CD4-positive, alpha-beta memory T cell (primary cell): ENCODE data around the gene SHC4. TPM values are rescaled to one million over a fixed set of nuclear protein-coding genes. Genes with fewer than 3 reads are reported as not detected.

Experiments
- CTCF ChIA-PET: fragments of 350-600 bp; sonication (Branson Sonifier 250); formaldehyde crosslinking; loops from one replicate; lab custom pipeline; 2021; ENCODE audit warnings: inconsistent platforms; ENCODE audit not compliant: partially characterized antibody; lab: Charles Lee
- POLR2A ChIA-PET: fragments of 350-600 bp; sonication (Branson Sonifier 250); formaldehyde crosslinking; loops from one replicate; lab custom pipeline; 2021; ENCODE audit not compliant: partially characterized antibody; lab: Charles Lee
- DNase-seq, 5 donors: peaks; one replicate each; pipeline versions ENCODE4 v3.0.0 to v3.0.0-alpha.2; 2020 to 2022; ENCODE audit warnings: mixed read lengths in 1 of 5
- H3K27ac ChIP-seq: one replicate; pipeline ENCODE4 v1.7.0; 2013; ENCODE audit warnings: low read depth, low read length
- H3K27me3 ChIP-seq: 2 replicates; pipeline ENCODE4 v1.7.0; 2013; ENCODE audit warnings: mild to moderate bottlenecking, low read length, moderate library complexity; ENCODE audit not compliant: insufficient read depth
- H3K36me3 ChIP-seq: 2 replicates; pipeline ENCODE4 v1.7.0; 2013; ENCODE audit warnings: mild to moderate bottlenecking, low read length, moderate library complexity; ENCODE audit not compliant: insufficient read depth
- H3K4me1 ChIP-seq: 2 replicates; pipeline ENCODE4 v1.7.0; 2013; ENCODE audit warnings: mild to moderate bottlenecking, low read length, moderate library complexity; ENCODE audit not compliant: insufficient read depth
- H3K4me3 ChIP-seq, 2 donors: one replicate each; pipeline ENCODE4 v1.7.0; 2013; ENCODE audit warnings: low read length in 2 of 2, mild to moderate bottlenecking in 1 of 2
- H3K9me3 ChIP-seq, 2 donors: one replicate each; pipeline ENCODE4 v1.7.0; 2013; ENCODE audit warnings: low read length in 2 of 2, control low read depth in 1 of 2; ENCODE audit not compliant: control insufficient read depth in 1 of 2
- H3K27ac Mint-ChIP-seq, 7 donors: one replicate each; pipeline ENCODE4 v1.8.0; 2020 to 2021; ENCODE audit warnings: mixed read lengths in 7 of 7, mild to moderate bottlenecking in 6 of 7, inconsistent platforms in 3 of 7, moderate library complexity in 3 of 7
- H3K27me3 Mint-ChIP-seq, 2 donors: one replicate each; pipeline ENCODE4 v1.8.0; 2020 to 2021; ENCODE audit warnings: mixed read lengths in 2 of 2
- H3K36me3 Mint-ChIP-seq, 2 donors: one replicate each; pipeline ENCODE4 v1.8.0; 2020 to 2021; ENCODE audit warnings: mixed read lengths in 2 of 2, inconsistent platforms in 1 of 2, mild to moderate bottlenecking in 1 of 2
- H3K4me1 Mint-ChIP-seq, 4 donors: one replicate each; pipeline ENCODE4 v1.8.0; 2020 to 2021; ENCODE audit warnings: mixed read lengths in 4 of 4, mild to moderate bottlenecking in 1 of 4
- H3K4me3 Mint-ChIP-seq, 8 donors: one replicate each; pipeline ENCODE4 v1.8.0; 2020 to 2021; ENCODE audit warnings: mixed read lengths in 8 of 8, mild to moderate bottlenecking in 7 of 8, moderate library complexity in 6 of 8, inconsistent platforms in 3 of 8
- H3K9me3 Mint-ChIP-seq, 8 donors: one replicate each; pipeline ENCODE4 v1.8.0; 2020 to 2021; ENCODE audit warnings: mixed read lengths in 8 of 8, mild to moderate bottlenecking in 5 of 8, inconsistent platforms in 3 of 8, moderate library complexity in 1 of 8
- intact Hi-C: fragments of 100-400 bp; cut with micrococcal nuclease; formaldehyde crosslinking; loops from one replicate; pipeline ENCODE4 v1.15.1; 2023
- polyA plus RNA-seq, 2 donors: library from polyadenylated mRNA; unstranded; fragments of 300-500 nt; fragmentation: Illumina TruSeq; gene quantifications; one replicate each; pipeline ENCODE4 v1.2.3, GENCODE V29; 2021
- total RNA-seq, 2 experiments: library from RNA; stranded (reverse); gene quantifications; one replicate each; pipeline ENCODE4 v1.2.3, GENCODE V29; 2021

SHC4 gene
- total and polyA plus RNA-seq, 4 experiments from 2014 or later, result 0.28 to 0.29 TPM; not detected in 2

GRCh38 chr15:48823237-48823636 is 140.5 kb downstream of the SHC4 start:
- no peaks in the 10 kb centered on the region for H3K4me1 Mint-ChIP-seq
- Histone ChIP-seq H3K9me3 (no peaks in the 10 kb centered on the region), H3K4me3 (no peak overlapping the region), H3K27ac (no peak overlapping the region), H3K27me3 (no peaks in the 10 kb centered on the region), H3K36me3 (no peaks in the 10 kb centered on the region), H3K4me1 (no peaks in the 10 kb centered on the region)
- ChIA-PET POLR2A (no interaction called here), CTCF (no interaction called here)
- H3K4me3 Mint-ChIP-seq, result no peak overlapping the region
- peak in 1 of 5 donors; percentile 38 for DNase-seq
- intact Hi-C loops, result no loop called here
- no peak overlapping the region for H3K27ac Mint-ChIP-seq
- peaks cover 0 to 8% (median 0%) of the 10 kb centered on the region in 8 donors for H3K9me3 Mint-ChIP-seq
- peaks cover 4% of the 10 kb centered on the region in 2 donors for H3K27me3 Mint-ChIP-seq
- no peaks in the 10 kb centered on the region for H3K36me3 Mint-ChIP-seq

- intact Hi-C loops, result loop anchor here (5.0 kb wide), 1 partner anchor 1608 kb away; the partner anchor contains the start of gene USP8
- H3K27ac Mint-ChIP-seq, result no peak overlapping the region
- CTCF ChIA-PET, result no interaction called here
Measured at GRCh38 chr15:48814286-48814685, 149.4 kb downstream of the SHC4 start.

GRCh38 chr15:48811325-48811958 is 152.3 kb downstream of the SHC4 start:
- DNase-seq, result no peak
- Histone ChIP-seq H3K36me3 (no peaks in the 10 kb centered on the region), H3K9me3 (no peaks in the 10 kb centered on the region), H3K27me3 (no peaks in the 10 kb centered on the region), H3K4me1 (peaks cover 16% of the 10 kb centered on the region), H3K4me3 (peak overlapping the region; percentile 27 to 91), H3K27ac (peak overlapping the region; percentile 67)
- Mint-ChIP-seq H3K9me3 (peaks cover 0 to 3% (median 0%) of the 10 kb centered on the region in 8 donors), H3K27ac (peak overlapping the region; percentile 82 to 93 (median 87)), H3K4me3 (peak overlapping the region; percentile 80 to 95 (median 94)), H3K4me1 (peaks cover 16 to 30% (median 22%) of the 10 kb centered on the region in 4 donors), H3K27me3 (peaks cover 0 to 5% of the 10 kb centered on the region in 2 donors), H3K36me3 (peaks cover 0 to 7% of the 10 kb centered on the region in 2 donors)
- ChIA-PET CTCF (interaction anchor here (0.8 to 1.7 kb wide), 3 partner anchors 9 to 344 kb away, joined by 3 to 6 read pairs (median 5); partner anchors contain the start of gene COPS2), POLR2A (interaction anchor here (0.7 to 1.7 kb wide), 12 partner anchors 9 to 1954 kb away, joined by 3 to 28 read pairs (median 5); partner anchors contain the start of genes COPS2, DTWD1, EID1 and FAM227B)
- intact Hi-C loops, result loop anchor here (1.0 to 5.0 kb wide), 8 partner anchors 67 to 1611 kb away; partner anchors contain the start of genes COPS2, DTWD1, DUT and EID1

More at GRCh38 chr15:48814286-48814685, 149.4 kb downstream of the SHC4 start:
- Histone ChIP-seq H3K36me3 (no peaks in the 10 kb centered on the region), H3K27ac (no peak overlapping the region), H3K27me3 (no peaks in the 10 kb centered on the region), H3K4me3 (no peak overlapping the region), H3K9me3 (no peaks in the 10 kb centered on the region), H3K4me1 (peaks cover 16% of the 10 kb centered on the region)
- Mint-ChIP-seq H3K27me3 (peaks cover 0 to 5% of the 10 kb centered on the region in 2 donors), H3K36me3 (peaks cover 0 to 7% of the 10 kb centered on the region in 2 donors), H3K9me3 (peaks cover 0 to 3% (median 0%) of the 10 kb centered on the region in 8 donors), H3K4me1 (peaks cover 9 to 17% (median 15%) of the 10 kb centered on the region in 4 donors), H3K4me3 (no peak overlapping the region)
- no peak for DNase-seq
- POLR2A ChIA-PET, result no interaction called here

GRCh38 chr15:48810414-48811324 is 153.1 kb downstream of the SHC4 start, which contains the start of gene CEP152:
CEP152 (minus strand) TSS chr15:48811069; CDS start chr15:48805649, 5,420 bp downstream.
- Mint-ChIP-seq H3K4me1 (peaks cover 19 to 38% (median 24%) of the 10 kb centered on the region in 4 donors), H3K27ac (peak within 1 kb of the TSS; percentile 82 to 95 (median 88)), H3K27me3 (peaks cover 0 to 5% of the 10 kb centered on the region in 2 donors), H3K36me3 (peaks cover 0 to 7% of the 10 kb centered on the region in 2 donors), H3K9me3 (peaks cover 0 to 3% (median 0%) of the 10 kb centered on the region in 8 donors), H3K4me3 (peak within 1 kb of the TSS; percentile 80 to 95 (median 94))
- H3K27ac ChIP-seq, result peak within 1 kb of the TSS; percentile 67
- no peaks in the 10 kb centered on the region for H3K27me3 ChIP-seq
- H3K36me3 ChIP-seq, result no peaks in the 10 kb centered on the region
- H3K4me1 ChIP-seq, result peaks cover 16% of the 10 kb centered on the region
- H3K9me3 ChIP-seq, result no peaks in the 10 kb centered on the region
- intact Hi-C loops, result loop anchor here (1.0 to 5.0 kb wide), 8 partner anchors 68 to 1612 kb away; partner anchors contain the start of genes COPS2, DTWD1, DUT and EID1
- ChIA-PET CTCF (interaction anchor here (0.8 to 1.7 kb wide), 3 partner anchors 8 to 345 kb away, joined by 3 to 6 read pairs (median 5); partner anchors contain the start of gene COPS2), POLR2A (interaction anchor here (0.7 to 1.7 kb wide), 13 partner anchors 8 to 1955 kb away, joined by 3 to 28 read pairs (median 4); partner anchors contain the start of genes COPS2, DTWD1, EID1 and FAM227B)
- H3K4me3 ChIP-seq, result peak within 1 kb of the TSS; percentile 91 to 99
- DNase-seq, result peak; percentile 97 to 99 (median 98)

- Mint-ChIP-seq H3K27me3 (no peaks in the 10 kb centered on the region), H3K9me3 (no peaks in the 10 kb centered on the region), H3K4me3 (peak overlapping the region in 1 of 8 donors; percentile 63), H3K4me1 (peaks cover 17 to 45% (median 26%) of the 10 kb centered on the region in 4 donors), H3K36me3 (peaks cover 10 to 11% of the 10 kb centered on the region in 2 donors), H3K27ac (peak overlapping the region in 3 of 7 donors; percentile 17 to 65 (median 49))
- no peak for DNase-seq
- no peaks in the 10 kb centered on the region for H3K9me3 ChIP-seq
- no peaks in the 10 kb centered on the region for H3K36me3 ChIP-seq
- intact Hi-C loops, result no loop called here
- no peak overlapping the region for H3K4me3 ChIP-seq
- H3K27ac ChIP-seq, result no peak overlapping the region
- CTCF ChIA-PET, result interaction anchor here (0.7 to 1.2 kb wide), 2 partner anchors 66 to 72 kb away, joined by 3 read pairs; no protein-coding TSS in a partner anchor
- H3K4me1 ChIP-seq, result peaks cover 11% of the 10 kb centered on the region
- no peaks in the 10 kb centered on the region for H3K27me3 ChIP-seq
- POLR2A ChIA-PET, result interaction anchor here (0.6 to 0.7 kb wide), 2 partner anchors 72 to 1974 kb away, joined by 3 read pairs; partner anchors contain the start of gene EID1
Measured at GRCh38 chr15:48806151-48806550, 157.6 kb downstream of the SHC4 start.

- Mint-ChIP-seq H3K27ac (peak overlapping the region in 1 of 7 donors; percentile 49), H3K4me3 (peak overlapping the region in 1 of 8 donors; percentile 63), H3K36me3 (peaks cover 6 to 10% of the 10 kb centered on the region in 2 donors), H3K4me1 (peaks cover 18 to 49% (median 28%) of the 10 kb centered on the region in 4 donors), H3K9me3 (no peaks in the 10 kb centered on the region), H3K27me3 (no peaks in the 10 kb centered on the region)
- intact Hi-C loops, result no loop called here
- no peak for DNase-seq
- Histone ChIP-seq H3K9me3 (no peaks in the 10 kb centered on the region), H3K4me1 (peaks cover 11% of the 10 kb centered on the region), H3K36me3 (no peaks in the 10 kb centered on the region), H3K27me3 (no peaks in the 10 kb centered on the region), H3K27ac (no peak overlapping the region), H3K4me3 (no peak overlapping the region)
- ChIA-PET CTCF (interaction anchor here (0.7 kb wide), 1 partner anchor 73 kb away, joined by 3 read pairs; no protein-coding TSS in a partner anchor), POLR2A (interaction anchor here (0.7 kb wide), 1 partner anchor 73 kb away, joined by 3 read pairs; the partner anchor contains the start of gene EID1)
Measured at GRCh38 chr15:48805591-48805990, 158.1 kb downstream of the SHC4 start.
